Measurements from ENCODE around the gene LRRC45.
"Not testable (repeated sequence)": the region's sequence is repeated elsewhere in the genome, so short reads cannot be mapped to it uniquely, and the experiment has no call there.

LRRC45 gene

DNA sequence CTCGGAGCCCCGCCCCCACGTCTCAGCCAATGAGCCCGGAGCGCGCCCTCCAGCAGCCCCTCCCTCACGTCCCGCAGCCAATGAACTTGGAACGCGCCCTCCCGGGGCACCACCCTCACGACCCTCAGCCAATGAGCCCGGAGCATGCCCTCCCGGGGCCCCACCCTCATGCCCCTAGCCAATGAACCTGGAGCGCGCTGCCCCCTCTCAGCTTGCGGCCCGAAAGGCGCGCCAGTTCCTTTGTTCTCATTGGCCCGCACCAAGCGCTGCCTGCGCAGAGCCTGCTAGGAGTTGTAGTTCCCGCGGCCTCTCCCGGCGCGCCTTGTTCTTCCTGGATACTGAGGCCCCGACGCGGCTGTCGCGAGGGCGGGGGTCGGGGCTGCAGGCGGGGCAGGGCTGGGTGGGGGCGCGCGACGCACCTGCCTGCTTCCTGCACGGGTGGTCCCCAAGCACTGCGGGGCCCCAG, at the start of gene LRRC45:
TSS of gene LRRC45 (plus strand) at position 325 of the 466 bp plus-strand sequence. CDS start 339 bp downstream, outside the sequence.
- peak; percentile 100 for DNase-seq

DNA sequence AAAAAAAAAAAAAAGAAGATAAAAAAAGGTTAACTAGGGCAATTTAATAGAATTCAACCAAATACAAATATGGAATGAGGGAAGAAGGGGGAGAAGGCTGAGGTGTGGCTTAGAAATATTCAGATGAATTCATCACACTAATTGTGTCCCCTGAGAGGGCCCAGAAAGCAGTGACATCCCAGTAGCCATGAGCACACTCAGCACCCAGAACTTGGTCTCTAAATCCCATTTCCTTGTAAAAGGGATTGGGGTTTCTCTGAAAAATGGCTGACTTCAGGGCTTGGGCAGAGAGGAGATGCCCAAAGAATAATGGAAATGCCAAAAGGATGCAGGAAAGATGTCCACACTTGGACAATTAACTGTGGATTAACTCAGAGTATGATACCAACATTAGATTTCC, 49.7 kb upstream of the LRRC45 start:
- DNase-seq = no peak

DNA sequence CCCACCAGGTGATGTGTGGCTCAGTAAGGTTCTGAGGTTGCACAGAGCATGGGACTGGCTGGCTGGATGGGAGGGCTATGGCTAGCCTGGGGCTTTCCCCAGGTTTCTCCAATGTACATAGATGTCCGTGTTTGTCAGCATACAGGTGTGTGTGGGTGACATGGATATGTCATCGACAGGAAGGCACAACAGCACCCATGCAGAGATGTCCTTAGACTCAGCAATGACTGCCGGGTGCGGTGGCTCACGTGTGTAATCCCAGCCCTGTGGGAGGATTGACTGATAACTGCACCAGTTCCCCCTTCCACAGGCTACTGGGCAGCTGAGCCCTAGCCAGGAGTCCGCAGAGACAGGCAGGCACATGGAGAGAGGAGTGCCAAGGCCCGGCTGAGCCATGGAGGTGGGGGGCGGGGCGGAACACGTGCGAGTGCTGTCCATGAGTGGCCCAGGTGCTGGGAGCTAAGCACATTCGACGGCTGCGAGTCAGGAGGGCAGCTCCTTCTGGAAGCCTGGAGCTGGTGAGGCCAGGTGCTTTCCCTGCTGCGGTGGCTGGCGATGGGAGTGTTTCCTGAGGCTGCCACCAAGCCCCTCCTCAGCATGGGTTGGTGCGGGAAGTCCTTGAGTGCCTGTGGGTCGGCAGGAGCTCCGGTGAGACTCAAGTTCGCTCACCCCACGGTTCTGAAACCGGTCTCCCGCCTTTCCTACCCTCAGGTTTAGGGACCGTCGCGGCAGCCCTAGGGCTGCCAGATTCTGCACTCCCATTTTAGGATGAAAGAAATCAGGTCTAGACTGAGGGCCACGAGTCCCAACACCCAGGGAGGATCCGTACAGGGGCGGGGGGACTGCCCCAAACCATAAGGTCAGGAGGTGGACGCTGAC, 46.5 kb upstream of the LRRC45 start:
- DNase-seq = no peak

DNA sequence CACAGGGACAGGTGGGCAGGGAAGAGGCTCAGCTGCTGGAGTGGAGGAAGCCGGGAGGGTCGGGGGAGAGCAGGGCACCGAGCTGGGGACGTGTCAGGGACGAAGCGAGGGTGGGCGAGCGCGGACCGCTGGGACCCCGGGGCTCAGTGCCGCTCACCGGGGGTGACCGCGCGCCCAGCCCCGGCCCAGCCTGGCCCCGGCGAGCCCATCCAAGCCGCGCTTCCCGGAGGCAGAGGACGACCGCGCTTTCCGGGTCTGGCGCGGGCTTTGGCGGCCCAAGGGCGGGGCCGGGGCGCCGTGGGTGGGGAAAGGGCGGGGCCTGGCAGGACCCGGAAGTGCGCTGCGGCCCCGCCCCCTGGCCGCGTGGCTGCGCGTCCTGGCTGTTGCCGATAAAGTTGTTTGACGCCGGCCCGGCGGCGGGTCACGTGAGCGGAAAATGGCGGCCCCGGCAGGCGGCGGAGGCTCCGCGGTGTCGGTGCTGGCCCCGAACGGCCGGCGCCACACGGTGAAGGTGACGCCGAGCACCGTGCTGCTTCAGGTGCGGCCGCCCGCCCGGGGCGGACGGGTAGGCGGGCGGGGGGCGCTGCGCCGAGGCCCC, 45.8 kb upstream of the LRRC45 start, which contains the start of gene ASPSCR1:
TSS of gene ASPSCR1 (plus strand) at position 419 of the 598 bp plus-strand sequence. CDS start at position 437, 18 bp downstream.
- peak; percentile 45 for DNase-seq

DNA sequence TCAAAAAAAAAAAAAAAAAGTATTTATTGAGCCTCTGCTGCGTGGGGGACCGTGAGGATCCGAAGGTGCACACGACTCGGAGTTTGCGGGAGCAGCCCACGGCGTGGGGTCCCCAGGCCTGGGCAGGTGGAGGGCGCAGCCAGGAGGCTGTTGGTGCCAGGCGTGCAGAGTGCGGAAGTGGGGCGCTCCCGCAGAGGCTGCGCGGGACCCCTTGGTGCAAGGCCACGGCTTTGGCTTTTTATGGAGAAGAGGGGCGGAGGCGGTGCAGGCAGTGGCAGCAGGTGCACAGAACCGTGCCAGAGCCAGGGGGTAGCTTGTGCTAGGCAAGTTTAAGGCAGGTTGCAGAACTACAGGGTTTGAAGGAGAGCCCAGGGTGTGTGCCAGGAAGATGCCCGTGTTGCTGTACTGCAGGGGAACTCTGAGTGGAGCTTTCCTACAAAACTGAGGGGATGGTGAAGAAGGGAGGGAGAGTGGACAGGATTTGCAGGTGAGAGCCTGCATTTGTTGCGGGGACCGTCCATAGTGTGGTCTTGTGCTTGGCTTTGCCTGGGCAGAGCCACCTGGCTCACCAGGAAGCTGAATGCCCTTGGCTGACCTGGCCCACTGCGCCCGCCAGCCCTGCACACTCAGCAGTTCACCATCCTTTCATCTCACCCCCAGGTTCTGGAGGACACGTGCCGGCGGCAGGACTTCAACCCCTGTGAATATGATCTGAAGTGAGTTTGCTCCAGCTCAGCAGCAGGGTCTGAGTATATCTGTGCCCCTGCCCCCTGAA, 44.4 kb upstream of the LRRC45 start:
- no peak for DNase-seq

DNA sequence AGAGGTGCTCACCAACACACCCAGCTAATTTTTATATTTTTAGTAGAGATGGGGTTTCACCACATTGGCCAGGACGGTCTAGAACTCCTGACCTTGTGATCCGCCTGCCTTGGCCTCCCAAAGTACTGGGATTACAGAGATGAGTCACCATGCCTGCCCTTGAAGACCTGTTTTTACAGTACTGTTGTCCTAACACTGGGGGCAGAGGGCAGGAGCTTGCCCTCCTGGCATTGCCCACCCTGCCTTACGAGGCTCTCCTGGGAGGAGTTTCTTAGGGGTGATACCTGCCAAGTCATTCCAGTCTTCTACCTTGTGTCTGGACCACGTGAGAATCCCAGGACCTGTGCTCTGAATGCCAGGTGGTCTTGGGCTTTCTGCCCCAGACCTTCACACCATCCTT, 43.0 kb upstream of the LRRC45 start:
- no peak for DNase-seq

DNA sequence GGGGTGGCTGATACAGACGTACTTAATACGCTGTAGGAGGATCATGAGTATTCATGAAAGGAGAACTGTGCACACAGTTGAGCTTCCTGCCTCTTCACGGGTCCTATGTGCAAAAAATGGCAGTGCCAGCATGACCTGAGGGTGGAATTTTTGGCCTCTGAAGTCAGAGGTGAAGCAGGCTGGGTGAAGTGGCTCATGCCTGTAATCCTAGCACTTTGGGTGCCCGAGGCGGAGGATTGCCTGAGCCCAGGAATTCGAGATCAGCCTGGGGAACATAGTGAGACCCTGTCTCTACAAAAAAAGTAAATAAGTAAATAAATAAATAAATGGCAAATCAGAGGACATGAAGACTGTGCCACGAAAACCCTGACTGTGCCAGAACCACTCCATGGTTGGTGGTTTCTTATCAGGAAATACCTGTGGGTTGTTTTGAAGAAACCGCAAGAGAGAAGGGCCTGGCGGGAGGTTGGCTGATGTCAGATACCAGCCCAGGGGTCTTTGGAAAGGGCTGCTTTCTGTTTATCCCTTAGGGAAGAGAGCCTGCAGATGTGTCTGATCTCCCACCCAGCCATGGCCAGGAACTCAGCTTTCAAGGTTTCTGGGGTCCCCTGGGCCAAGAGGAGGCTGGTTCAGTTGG, 42.3 kb upstream of the LRRC45 start:
- DNase-seq = no peak

DNA sequence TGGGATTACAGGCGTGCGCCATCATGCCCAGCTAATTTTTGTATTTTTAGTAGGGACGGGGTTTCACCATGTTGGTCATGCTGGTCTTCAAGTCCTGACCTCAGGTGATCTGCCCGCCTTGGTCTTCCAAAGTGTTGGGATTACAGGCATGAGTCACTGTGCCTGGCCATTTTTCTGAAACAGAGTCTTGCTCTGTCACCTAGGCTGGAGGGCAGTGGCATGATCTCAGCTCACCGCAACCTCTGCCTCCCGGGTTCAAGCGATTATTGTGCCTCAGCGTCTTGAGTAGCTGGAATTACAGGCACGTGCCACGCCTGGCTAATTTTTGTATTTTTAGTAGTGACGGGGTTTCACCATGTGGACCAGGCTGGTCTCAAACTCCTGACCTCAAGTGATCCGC, 41.6 kb upstream of the LRRC45 start:
- not testable (repeated sequence) for DNase-seq

DNA sequence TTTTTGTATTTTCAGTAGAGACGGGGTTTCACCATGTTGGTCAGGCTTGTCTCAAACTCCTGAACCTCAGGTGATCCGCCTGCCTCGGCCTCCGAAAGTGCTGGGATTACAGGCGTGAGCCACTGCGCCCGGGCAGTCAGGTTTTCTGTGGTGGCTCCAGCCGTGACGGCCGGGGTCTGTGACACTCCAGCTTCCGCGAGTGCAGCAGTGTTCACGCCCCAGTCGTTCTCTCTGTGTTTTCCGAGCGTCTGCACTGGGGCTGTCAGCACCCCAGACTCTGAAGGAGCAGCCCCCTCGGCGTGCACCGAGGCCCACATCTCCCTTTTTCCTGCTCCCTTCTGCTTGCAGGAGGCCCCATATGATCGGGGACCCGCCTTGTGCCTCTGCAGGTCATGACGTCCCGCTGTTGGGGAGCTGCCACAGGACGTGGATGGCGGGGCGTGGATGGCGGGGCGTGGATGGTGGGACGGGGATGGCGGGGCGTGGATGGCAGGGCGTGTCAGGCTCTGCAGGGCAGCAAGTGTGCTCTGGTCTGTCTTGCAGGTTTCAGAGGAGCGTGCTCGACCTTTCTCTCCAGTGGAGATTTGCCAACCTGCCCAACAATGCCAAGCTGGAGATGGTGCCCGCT, 40.0 kb upstream of the LRRC45 start:
- DNase-seq = no peak

DNA sequence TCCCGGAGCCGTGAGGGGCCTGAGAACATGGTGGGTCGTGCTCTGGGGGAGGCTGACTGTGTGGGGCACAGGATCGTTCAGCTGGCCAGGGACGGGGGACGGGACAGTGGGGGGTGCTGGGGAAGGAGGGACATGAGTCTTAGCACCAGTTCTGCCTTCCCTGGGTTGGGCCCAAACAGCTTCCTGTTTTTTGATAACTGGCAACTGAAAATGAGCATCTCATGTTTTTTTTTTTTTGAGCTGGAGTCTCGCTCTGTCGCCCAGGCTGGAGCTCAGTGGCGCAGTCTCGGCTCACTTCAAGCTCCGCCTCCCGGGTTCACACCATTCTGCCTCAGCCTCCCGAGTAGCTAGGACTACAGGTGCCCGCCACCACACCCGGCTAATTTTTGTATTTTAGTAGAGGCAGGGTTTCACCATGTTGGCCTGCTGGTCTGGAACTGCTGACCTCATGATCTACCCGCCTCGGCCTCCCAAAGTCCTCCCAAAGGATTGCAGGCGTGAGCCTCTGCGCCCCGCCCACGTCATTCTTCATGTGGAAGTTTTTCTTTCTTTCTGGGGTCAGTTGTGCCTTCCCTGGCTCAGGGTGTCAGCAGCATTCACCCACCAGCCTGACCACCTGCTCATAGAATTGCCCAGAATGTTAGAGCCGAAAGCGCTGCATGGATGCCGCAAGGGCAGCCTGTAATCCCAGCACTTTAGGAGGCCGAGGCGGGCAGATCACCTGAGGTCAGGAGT, 39.3 kb upstream of the LRRC45 start:
- no peak for DNase-seq

DNA sequence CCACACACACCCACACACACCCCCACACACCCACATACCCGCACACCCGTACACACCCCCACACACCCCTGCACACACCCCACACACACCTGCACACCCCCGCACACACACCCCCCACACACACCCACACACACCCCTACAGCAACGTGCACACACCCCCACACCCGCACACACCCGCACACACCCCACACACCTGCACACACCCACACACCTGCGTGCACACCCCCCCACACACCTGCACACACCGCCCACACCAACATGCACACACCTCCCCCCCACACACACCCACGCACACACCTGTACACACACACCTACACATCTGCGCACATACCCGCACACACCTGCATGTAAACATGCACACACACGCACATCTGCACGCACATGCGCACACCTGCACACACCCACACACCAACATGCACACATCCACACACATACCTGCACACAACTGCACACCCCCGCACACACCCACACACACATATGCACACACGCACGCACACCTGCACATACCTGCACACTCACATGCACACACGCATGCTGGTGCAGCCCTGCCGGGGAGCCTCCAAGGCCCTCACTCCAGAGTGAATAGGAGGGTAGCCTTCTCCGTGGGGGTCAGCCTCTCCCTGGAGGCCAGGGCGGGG, 38.2 kb upstream of the LRRC45 start:
- no peak for DNase-seq

DNA sequence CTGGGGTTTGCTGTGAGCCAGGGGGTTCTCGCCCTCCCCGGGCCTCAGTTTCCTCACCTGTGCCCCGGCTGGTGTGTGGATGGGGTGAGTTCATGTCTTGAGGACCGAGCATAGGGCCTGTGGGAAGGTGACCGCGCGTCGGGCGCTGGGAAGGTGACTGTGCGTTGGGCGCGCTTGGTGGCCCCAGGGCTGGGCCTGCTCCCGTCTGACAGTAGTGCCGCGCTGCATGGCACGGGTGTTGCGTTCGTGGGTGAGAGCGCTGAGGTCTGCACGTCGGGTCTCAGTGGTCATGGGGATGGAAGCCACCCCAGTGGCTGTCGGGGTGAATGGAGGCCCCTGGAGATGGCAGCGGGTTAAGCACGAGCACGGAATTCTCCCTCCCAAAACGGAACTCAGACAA, 36.5 kb upstream of the LRRC45 start:
- no peak for DNase-seq

DNA sequence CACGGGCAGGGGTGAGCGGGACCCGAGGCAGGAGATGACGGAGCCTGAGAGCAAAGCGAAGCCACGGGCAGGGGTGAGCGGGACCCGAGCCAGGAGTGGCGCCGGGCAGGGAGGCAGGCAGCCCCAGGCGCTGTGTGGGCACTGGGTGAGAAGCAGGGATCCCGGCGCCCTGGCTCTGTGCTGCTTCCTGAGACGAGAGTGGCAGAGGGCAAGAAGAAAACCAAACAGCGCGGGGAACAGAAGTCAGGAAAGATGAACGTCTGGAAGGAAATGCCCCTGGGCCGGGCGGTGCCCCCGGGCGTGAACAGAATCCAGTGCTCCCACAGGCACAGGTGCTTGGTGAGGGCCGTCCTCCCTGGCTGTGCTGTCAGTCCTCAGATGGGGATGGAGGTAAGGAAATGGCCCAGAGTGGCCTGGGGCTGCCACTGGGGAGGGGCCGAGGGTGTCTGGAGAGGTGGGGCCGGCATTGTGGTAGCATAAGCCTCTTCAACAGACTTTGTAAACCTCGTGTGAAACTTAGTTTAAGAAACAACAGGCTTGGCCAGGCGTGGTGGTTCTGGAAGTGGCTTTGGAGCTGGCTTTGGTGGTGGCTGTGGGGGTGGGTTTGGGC, 35.8 kb upstream of the LRRC45 start:
- DNase-seq = no peak

DNA sequence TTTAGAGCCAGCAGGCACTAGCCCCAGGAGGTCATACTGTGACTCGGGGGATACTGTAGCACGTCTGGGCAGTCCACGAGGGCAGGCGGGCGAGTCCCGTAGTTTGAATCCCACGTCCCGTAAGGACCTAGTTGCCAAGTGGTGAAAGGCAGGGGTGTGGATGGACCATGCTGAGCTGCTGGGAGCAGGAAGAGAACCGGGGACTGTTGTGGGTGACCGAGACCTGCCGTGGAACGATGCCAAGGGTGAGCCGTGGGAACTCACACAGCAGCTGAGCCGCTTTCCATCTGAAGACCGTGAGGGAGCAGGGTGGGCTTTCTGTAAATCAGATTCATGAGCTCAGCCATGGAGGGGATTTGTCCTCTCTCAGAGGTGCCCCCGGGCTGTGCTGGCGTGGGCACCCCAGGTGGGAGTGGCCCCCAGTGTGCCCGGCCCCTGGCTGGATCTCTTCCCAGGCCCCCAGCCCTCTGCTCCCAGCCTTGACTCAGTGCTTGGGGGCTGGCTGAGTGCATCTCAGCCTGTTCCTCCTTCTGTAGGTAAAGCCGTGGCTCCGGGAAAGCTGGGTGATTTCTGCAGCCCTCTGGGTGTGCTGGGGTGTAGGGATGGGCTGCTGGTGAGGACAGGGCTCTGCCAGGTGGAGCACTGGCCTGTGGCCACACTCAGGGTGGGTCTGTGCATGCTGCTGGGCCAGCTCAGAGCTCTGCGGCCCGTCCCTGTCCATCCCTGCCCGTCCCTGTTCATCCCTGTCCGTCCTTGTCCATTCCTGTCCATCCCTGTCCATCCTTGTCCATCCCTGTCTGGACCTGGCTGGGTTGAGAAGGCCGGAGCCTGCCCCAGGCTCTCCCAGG, 32.0 kb upstream of the LRRC45 start:
- no peak for DNase-seq

DNA sequence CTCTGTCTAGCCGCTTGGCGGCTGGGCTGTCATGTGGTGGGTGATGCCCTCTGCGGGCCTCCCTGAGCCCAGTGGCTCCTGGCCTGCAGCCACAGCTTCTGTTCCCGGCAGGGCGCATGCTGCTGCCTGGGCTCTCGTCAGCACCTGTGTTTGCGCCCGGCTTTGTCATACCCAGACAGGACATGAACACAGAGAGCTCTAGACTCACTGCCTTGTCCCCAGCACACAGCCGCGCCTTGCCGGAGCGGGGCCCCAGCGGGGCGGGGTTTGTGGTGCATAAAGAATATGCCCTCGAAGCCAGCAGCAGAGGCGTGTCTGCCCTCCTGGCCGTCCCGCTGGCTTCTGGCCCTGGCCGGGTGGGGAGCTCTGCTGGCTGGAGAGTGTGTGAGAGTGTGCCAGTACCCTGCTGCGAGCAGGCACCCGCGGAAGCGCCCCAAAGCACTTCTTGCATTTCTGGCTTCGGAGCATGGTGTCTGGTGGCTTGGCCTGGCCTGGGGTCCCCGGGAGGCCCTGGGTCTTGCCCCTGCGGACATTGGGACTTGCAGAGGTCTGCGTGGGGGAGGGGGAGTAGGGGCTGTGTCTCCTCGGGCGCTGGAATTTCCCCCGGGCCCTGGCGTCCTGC, 31.3 kb upstream of the LRRC45 start:
- DNase-seq = no peak

DNA sequence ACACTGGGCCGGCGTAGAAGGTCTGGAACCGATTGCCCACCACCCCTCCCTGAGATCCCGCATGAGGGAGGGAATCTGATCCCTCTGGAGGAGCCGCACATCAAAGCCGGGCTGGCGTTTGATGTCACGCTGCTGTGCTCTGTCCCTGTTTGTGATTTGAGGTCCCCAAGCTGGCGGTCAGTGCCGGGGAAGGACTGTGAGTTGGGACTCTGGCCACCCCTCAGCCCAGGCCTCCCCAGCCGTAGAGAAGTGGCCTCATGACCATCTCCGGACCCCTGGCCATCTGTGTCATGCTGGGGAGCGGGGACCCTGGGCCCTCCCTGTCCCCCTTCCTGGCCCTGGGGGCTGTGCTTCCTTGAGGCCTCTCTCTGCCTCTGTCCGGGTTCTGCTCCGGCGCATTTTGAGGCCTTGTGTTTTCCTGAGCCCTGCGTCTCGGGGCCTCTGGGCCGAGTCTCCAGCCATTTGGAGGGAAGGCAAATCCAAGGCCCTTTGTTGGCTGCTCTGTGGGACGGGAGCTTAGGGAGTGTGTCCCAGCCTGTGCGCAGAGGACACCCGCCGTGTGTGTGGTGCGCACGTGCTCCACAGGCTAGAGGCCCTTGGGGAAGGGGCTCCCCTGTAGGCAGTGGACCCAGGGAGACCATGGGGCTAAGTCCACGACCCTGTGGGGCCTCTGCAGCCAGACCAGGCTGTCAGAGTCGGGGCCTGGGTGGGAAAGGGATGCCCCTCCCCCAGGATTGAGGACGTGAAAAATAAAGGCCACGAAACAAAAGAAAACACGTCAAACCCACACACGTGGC, 30.6 kb upstream of the LRRC45 start:
- no peak for DNase-seq

DNA sequence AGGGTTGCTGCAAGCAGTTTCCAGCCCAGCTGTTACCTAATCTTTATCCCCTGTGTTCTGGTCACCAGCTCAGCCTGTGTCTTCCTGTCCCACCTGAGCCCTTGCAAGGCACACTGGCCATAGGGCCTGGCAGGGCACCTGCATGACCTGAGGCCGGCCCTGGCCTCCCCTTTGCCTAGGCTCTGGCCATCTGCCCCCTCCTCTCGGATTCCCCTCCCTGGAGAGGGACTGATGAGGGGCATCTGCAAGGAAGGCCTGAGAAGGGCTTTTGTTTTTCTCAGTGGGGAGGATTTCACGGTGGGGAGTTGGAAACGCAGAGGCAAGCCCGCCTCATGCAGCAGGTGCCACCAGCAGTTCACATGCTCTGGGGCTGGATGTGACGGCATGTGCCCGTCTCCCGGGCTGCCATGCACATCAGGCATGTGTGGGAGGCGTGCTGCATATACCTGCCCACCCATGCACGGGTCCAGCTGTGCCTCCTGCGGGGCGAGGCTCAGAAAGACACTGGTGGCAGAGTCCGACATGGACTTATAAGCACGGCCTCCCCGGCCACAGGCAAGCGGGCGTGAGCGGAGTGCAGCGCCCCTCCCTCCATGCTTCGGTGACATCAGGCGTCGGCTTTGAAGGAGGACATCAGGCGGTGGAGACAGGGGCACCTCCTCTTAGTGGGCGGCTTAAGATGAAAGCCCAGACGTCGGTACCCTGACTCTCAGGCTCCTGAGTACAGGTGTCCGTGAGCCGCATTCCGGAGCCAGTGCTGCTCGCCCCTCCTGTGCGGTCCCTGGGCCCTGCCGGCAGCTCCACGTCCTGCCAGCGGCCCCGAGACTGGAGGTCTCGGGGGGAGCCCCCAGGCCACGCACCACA, 29.1 kb upstream of the LRRC45 start:
- no peak for DNase-seq
